Ascending aorta (tissue), 2 donors: ENCODE results near the gene OXCT1. TPM values are rescaled to one million over a fixed set of nuclear protein-coding genes. Genes with fewer than 3 reads are reported as not detected.

ENCODE experiments used
- DNase-seq, 2 donors: peaks; one replicate each; pipeline ENCODE4 v3.0.0-alpha.2; 2019; ENCODE audit warnings: low spot score in 2 of 2
- H3K27ac ChIP-seq, 2 donors: fragments of 200-600 bp; sonication (generic); one replicate each; pipeline ENCODE4 v1.5.1; 2016 to 2017; ENCODE audit warnings: mild to moderate bottlenecking in 1 of 2
- H3K27me3 ChIP-seq: fragments of 200-600 bp; sonication (generic); one replicate; pipeline ENCODE4 v1.5.1; 2017
- H3K36me3 ChIP-seq, 2 donors: fragments of 200-600 bp; sonication (generic); one replicate each; pipeline ENCODE4 v1.5.1; 2016
- H3K4me1 ChIP-seq, 2 donors: fragments of 200-600 bp; sonication (generic); one replicate each; pipeline ENCODE4 v1.5.1; 2016 to 2017; ENCODE audit warnings: mild to moderate bottlenecking in 1 of 2
- H3K4me3 ChIP-seq, 2 donors: fragments of 200-600 bp; sonication (generic); one replicate each; pipeline ENCODE4 v1.5.1; 2016 to 2017; ENCODE audit warnings: mild to moderate bottlenecking in 1 of 2
- H3K9me3 ChIP-seq, 2 donors: fragments of 200-600 bp; sonication (generic); one replicate each; pipeline ENCODE4 v1.5.1; 2016
- intact Hi-C: fragments of 100-400 bp; cut with DNase I; formaldehyde crosslinking; loops from one replicate; pipeline ENCODE4 v1.15.1; 2023
- total RNA-seq: library from RNA; depleted of rRNA; stranded (reverse); fragments of >200 nt; gene quantifications from one replicate; pipeline ENCODE4 v1.1.0, GENCODE V29; 2016
- TF ChIP-seq, protein P1 (sequence below), 3 experiments: fragments of 200-600 bp in 2 of 3; fragments of 450-650 bp in 1 of 3; sonication (generic) in 2 of 3; IDR thresholded peaks; one replicate each; pipeline ENCODE4 v1.5.1; 2016 to 2019; ENCODE audit warnings: antibody characterized with exemption in 3 of 3, mild to moderate bottlenecking in 1 of 3, moderate library complexity in 1 of 3

OXCT1 gene
- total RNA-seq, 1 donor from 2014 or later: 3.1 TPM

- H3K27ac ChIP-seq: no peak overlapping the region
- H3K27me3 ChIP-seq: no peaks in the 10 kb centered on the region
- H3K36me3 ChIP-seq: no peaks in the 10 kb centered on the region
- DNase-seq: no peak
- intact Hi-C loops: no loop called here
- H3K9me3 ChIP-seq: no peaks in the 10 kb centered on the region
- TF ChIP-seq, protein P1, sequence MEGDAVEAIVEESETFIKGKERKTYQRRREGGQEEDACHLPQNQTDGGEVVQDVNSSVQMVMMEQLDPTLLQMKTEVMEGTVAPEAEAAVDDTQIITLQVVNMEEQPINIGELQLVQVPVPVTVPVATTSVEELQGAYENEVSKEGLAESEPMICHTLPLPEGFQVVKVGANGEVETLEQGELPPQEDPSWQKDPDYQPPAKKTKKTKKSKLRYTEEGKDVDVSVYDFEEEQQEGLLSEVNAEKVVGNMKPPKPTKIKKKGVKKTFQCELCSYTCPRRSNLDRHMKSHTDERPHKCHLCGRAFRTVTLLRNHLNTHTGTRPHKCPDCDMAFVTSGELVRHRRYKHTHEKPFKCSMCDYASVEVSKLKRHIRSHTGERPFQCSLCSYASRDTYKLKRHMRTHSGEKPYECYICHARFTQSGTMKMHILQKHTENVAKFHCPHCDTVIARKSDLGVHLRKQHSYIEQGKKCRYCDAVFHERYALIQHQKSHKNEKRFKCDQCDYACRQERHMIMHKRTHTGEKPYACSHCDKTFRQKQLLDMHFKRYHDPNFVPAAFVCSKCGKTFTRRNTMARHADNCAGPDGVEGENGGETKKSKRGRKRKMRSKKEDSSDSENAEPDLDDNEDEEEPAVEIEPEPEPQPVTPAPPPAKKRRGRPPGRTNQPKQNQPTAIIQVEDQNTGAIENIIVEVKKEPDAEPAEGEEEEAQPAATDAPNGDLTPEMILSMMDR (IDR thresholded peaks at IDR 0.05): no peak
- H3K4me3 ChIP-seq: no peak overlapping the region
- H3K4me1 ChIP-seq: no peaks in the 10 kb centered on the region
These were observed 184.0 kb downstream of the OXCT1 start for GRCh38 chr5:41686191-41686590.

- no peaks in the 10 kb centered on the region for H3K36me3 ChIP-seq
- H3K27me3 ChIP-seq: no peaks in the 10 kb centered on the region
- H3K9me3 ChIP-seq: peaks cover 0 to 6% of the 10 kb centered on the region in 2 donors
- H3K4me3 ChIP-seq: no peak overlapping the region
- H3K27ac ChIP-seq: no peak overlapping the region
- H3K4me1 ChIP-seq: no peaks in the 10 kb centered on the region
- intact Hi-C loops: no loop called here
- no peak for DNase-seq
- TF ChIP-seq, protein P1 (IDR thresholded peaks at IDR 0.05): no peak
These were observed 187.0 kb downstream of the OXCT1 start for GRCh38 chr5:41683181-41683580.

- TF ChIP-seq, protein P1 (IDR thresholded peaks at IDR 0.05): no peak
- Histone ChIP-seq H3K27ac (no peak overlapping the region), H3K4me1 (no peaks in the 10 kb centered on the region), H3K36me3 (no peaks in the 10 kb centered on the region), H3K9me3 (peaks cover 0 to 6% of the 10 kb centered on the region in 2 donors), H3K4me3 (no peak overlapping the region), H3K27me3 (no peaks in the 10 kb centered on the region)
- intact Hi-C loops: no loop called here
- no peak for DNase-seq
These were observed 187.6 kb downstream of the OXCT1 start for GRCh38 chr5:41682641-41683040.

DNA sequence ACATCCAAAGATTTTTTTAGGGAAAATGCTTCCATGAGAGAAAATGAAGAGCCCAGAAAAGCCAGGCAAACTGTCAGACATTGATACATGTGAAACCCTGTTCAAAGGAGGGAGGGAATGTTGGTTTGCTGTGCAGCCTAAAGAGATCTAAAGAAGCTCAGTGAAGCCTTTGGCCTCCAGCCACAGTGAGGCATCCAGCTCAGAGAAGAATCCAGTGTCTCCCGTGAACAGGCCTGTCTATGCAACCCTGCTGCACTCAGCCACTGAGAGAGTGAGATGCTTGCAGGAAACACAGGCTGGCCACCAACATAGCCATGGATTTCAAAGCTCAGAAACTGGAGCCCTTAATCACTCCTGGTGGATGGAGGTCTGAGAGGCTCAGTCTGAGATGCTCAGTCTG, 188.4 kb downstream of the OXCT1 start:
- Histone ChIP-seq H3K27ac (no peak overlapping the region), H3K4me1 (no peaks in the 10 kb centered on the region), H3K4me3 (no peak overlapping the region), H3K27me3 (no peaks in the 10 kb centered on the region), H3K9me3 (peaks cover 0 to 6% of the 10 kb centered on the region in 2 donors), H3K36me3 (no peaks in the 10 kb centered on the region)
- TF ChIP-seq, protein P1 (IDR thresholded peaks at IDR 0.05): no peak
- intact Hi-C loops: no loop called here
- DNase-seq: no peak

Other genes starting within 250 kb of the OXCT1 start
- gene RIMOC1, start 33.9 kb upstream of the OXCT1 start, total RNA-seq: 11.1 TPM
- gene FBXO4, start 54.9 kb upstream of the OXCT1 start, total RNA-seq: 0.64 TPM